Astrocyte of the spinal cord (primary cell): ENCODE measurements around the gene KLHL13.
A peak's percentile ranks its signal among the peaks of the same experiment; 100 is the strongest.

ENCODE experiments used
- DNase-seq: peaks from one replicate; pipeline ENCODE4 v3.0.0; 2011; ENCODE audit warnings: low read depth, low spot score
- H3K4me3 ChIP-seq: 2 replicates; pipeline ENCODE4 v1.5.1; 2011; ENCODE audit warnings: low read depth, mild to moderate bottlenecking, low read length, moderate library complexity
- in situ Hi-C: cut with HindIII; loops from 2 replicates; pipeline ENCODE4 v1.10.0; 2017; ENCODE audit warnings: low sequenced_read_pairs
- TF ChIP-seq, protein P1 (sequence below): IDR thresholded peaks from 2 replicates; pipeline ENCODE4 v1.5.1; 2012; ENCODE audit warnings: low read depth, mild to moderate bottlenecking, low read length, inconsistent platforms

Gene KLHL13

DNA sequence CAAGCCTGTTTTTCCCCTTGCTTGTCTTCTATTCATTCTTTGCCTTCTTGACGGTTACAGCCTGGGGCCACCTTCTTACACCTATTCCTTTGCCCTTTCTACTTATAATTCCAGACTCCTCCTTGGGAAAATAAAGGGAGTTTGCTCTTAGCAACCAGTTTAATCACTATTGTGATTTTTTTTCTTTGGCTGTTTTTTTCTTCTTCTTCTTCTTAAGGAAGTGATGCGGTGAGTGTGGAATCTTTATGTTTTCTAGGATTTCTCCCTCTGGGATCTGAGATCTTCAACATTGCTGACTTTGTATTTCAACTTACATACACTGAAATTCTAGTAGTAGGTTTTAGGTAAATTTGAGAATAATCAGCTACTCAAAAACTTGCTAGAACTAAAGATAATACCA is 1.1 kb upstream of the KLHL13 start:
- in situ Hi-C loops = no loop called here
- DNase-seq = no peak
- no peak overlapping the region for H3K4me3 ChIP-seq
- TF ChIP-seq, protein P1, sequence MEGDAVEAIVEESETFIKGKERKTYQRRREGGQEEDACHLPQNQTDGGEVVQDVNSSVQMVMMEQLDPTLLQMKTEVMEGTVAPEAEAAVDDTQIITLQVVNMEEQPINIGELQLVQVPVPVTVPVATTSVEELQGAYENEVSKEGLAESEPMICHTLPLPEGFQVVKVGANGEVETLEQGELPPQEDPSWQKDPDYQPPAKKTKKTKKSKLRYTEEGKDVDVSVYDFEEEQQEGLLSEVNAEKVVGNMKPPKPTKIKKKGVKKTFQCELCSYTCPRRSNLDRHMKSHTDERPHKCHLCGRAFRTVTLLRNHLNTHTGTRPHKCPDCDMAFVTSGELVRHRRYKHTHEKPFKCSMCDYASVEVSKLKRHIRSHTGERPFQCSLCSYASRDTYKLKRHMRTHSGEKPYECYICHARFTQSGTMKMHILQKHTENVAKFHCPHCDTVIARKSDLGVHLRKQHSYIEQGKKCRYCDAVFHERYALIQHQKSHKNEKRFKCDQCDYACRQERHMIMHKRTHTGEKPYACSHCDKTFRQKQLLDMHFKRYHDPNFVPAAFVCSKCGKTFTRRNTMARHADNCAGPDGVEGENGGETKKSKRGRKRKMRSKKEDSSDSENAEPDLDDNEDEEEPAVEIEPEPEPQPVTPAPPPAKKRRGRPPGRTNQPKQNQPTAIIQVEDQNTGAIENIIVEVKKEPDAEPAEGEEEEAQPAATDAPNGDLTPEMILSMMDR = no peak

DNA sequence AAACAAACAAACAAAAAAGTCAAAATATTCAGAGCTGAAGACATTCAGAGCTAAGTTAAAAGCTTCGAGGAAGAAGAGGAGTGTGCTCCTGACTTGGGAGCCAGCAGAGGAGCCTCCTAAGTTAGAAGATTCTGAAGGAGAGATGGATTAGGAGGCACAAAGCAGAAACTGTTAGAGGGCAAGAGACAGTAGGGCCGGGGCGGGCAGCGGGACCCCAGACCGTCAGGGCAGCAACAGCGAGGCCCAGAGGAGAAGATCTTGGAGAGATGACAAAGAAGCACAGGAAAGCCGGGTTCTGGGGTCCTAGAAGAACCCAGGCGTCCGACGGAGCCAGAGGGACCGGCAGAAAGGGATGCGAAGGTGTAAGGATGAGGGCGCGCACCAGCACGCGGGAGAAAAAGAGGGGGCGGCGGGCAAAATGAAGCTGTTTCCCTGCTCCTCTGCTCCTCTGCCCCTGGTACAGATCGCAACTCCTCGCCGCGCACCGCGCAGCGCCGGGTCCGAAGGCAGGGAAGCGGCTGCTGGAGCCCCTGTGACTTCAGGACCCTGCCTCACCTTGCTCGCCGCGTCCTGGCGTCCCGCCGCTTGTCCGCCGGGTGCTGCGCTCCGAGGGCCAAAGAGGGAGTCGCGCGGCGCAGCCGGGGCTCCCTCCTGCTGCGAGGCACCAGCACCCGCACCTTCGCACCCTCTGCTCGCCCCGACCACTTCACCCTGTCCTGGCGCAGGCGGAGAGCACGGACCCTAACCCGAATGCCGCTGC is 477 bp downstream of the KLHL13 start:
- H3K4me3 ChIP-seq = peak overlapping the region; percentile 57
- TF ChIP-seq, protein P1 = no peak
- DNase-seq = peak; percentile 5
- in situ Hi-C loops = no loop called here

DNA sequence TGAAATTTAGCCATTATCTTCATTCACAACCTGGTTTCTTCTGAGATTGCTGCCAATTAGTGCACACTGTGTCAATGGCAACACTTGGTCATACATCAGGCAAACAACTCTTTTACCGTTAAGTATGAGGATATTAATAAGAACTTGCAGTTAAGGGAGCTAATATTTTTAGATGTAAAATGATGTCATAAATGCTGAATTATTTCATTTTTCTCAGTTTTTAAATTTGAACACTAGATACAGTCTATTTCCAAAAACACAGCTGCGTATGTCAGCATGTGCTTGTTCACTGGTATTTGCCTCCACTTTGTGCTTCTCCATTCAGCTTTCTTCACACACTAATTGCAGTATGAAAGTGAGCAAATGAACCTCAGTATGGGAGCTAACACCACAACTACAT is 1.6 kb downstream of the KLHL13 start:
- in situ Hi-C loops = no loop called here
- TF ChIP-seq, protein P1 = no peak
- H3K4me3 ChIP-seq = no peak overlapping the region
- no peak for DNase-seq

DNA sequence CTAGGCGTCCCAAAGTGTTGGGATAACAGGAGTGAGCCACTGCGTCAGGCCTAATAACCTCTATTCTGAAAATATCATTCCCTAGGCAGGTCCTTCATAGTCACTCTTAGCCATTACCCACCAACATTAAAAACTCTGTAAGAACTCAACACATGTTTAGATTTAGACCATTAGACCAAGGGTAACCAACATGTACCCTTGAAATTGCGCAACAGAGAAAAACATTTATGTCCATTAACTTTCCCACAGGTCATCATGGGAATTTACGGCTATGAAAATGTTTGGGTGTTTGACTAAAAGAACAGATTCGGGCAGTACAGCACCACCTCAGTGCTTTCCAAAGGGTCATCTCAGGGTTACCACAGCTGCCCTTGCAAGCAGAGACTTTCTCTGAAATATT is 7.5 kb downstream of the KLHL13 start:
- in situ Hi-C loops = no loop called here
- TF ChIP-seq, protein P1 = no peak
- no peak overlapping the region for H3K4me3 ChIP-seq
- no peak for DNase-seq

DNA sequence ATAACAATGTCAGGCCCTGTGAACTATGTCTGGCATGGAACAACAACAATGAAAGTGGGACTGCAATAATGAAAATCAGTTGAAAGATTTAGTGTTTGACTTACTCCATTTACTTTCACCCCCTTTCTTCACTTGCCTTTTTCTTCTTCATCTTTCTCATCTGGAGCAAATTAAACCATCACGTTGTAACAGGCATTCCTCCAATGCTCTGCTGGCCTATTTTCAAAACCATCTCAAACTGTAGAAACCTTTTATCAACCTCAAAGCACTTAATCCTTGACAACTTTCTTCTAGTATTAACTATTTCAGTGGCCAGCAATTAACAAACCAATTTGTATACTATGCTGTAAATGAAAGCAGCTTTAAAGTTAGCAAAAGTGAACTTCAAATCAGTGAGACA is 8.3 kb downstream of the KLHL13 start:
- TF ChIP-seq, protein P1 = no peak
- no peak overlapping the region for H3K4me3 ChIP-seq
- in situ Hi-C loops = no loop called here
- no peak for DNase-seq

DNA sequence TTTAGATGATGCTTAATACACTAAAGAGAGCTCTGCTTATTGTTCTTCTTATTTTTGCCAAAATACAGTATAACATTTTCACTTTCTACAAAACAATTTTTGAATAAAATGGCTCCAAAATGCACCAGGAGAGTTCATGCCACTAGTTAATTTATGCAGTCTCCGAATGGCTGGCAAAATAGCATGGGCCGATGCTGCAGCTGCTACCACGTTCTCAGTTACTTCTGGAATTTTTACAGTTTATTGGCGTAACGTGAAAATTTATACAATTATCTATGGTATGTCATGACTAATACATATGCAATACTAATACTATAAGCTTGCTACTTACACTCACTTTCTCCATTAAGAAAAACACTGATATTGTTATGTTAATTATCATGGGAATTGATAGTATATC is 16.5 kb downstream of the KLHL13 start:
- DNase-seq = no peak
- TF ChIP-seq, protein P1 = no peak
- H3K4me3 ChIP-seq = no peak overlapping the region
- in situ Hi-C loops = no loop called here
